ENCODE measurements around the gene NDUFA7.

DNA sequence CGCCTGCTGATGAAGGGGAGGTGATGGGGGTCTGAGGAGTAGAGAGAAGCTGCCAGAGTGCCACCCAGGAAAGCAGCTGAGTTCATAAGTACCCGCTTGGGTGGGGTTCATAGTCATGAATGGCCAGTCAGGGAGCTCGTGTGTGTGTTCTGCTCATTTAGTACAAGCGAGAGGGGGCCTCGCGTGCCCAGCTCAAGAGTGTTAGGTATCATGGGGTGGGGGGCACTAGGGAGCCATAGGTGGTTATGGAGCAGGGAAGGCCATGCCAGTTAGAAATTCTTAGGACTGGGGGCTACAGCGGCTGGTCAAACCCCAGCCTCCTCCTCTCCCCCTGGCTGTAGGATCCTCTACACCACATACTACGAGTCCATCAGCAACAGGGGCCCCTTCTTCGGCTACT is 59.8 kb downstream of the NDUFA7 start:
- TF ChIP-seq ZNF512 (CRISPR knock-in tag; IDR thresholded peaks at IDR 0.05; ENCODE audit: borderline replicate concordance) (no peak), ZNF396 (CRISPR knock-in tag; IDR thresholded peaks at IDR 0.05; ENCODE audit: borderline replicate concordance) (no peak), ZNF219 (CRISPR knock-in tag; IDR thresholded peaks at IDR 0.05; ENCODE audit: borderline replicate concordance) (no peak), ATF1 (CRISPR knock-in tag; IDR thresholded peaks at IDR 0.05) (no peak)
- TF ChIP-seq, protein P1, sequence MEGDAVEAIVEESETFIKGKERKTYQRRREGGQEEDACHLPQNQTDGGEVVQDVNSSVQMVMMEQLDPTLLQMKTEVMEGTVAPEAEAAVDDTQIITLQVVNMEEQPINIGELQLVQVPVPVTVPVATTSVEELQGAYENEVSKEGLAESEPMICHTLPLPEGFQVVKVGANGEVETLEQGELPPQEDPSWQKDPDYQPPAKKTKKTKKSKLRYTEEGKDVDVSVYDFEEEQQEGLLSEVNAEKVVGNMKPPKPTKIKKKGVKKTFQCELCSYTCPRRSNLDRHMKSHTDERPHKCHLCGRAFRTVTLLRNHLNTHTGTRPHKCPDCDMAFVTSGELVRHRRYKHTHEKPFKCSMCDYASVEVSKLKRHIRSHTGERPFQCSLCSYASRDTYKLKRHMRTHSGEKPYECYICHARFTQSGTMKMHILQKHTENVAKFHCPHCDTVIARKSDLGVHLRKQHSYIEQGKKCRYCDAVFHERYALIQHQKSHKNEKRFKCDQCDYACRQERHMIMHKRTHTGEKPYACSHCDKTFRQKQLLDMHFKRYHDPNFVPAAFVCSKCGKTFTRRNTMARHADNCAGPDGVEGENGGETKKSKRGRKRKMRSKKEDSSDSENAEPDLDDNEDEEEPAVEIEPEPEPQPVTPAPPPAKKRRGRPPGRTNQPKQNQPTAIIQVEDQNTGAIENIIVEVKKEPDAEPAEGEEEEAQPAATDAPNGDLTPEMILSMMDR (IDR thresholded peaks at IDR 0.05): no peak
- TF ChIP-seq, protein P2, sequence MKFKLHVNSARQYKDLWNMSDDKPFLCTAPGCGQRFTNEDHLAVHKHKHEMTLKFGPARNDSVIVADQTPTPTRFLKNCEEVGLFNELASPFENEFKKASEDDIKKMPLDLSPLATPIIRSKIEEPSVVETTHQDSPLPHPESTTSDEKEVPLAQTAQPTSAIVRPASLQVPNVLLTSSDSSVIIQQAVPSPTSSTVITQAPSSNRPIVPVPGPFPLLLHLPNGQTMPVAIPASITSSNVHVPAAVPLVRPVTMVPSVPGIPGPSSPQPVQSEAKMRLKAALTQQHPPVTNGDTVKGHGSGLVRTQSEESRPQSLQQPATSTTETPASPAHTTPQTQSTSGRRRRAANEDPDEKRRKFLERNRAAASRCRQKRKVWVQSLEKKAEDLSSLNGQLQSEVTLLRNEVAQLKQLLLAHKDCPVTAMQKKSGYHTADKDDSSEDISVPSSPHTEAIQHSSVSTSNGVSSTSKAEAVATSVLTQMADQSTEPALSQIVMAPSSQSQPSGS (CRISPR knock-in tag; IDR thresholded peaks at IDR 0.05; ENCODE audit: borderline replicate concordance, low read depth): no peak

Data from WTC11 (cell line).